DOHH2 (cell line): ENCODE results near the gene CTPS2.

ENCODE experiments used
- CTCF ChIP-seq: fragments of 200-600 bp; sonication (generic); IDR thresholded peaks from one replicate; pipeline ENCODE4 v1.5.1; 2014; ENCODE audit warnings: antibody characterized with exemption, mild to moderate bottlenecking, low read depth, low read length; ENCODE audit not compliant: poor library complexity, severe bottlenecking
- EZH2phosphoT487 ChIP-seq: fragments of 200-600 bp; sonication (generic); IDR thresholded peaks from 2 replicates; pipeline ENCODE4 v1.6.1; 2017; ENCODE audit warnings: borderline replicate concordance, mild to moderate bottlenecking, antibody characterized with exemption, low read length, moderate library complexity, mixed read lengths

GRCh38 chrX:16606142-16606720, 106.2 kb downstream of the CTPS2 start:
- no peak for TF ChIP-seq CTCF
- no peak for TF ChIP-seq EZH2phosphoT487
